OCI-LY1 (cell line): ENCODE measurements around the gene DDIT4L.
"Not testable (repeated sequence)": the region's sequence is repeated elsewhere in the genome, so short reads cannot be mapped to it uniquely, and the experiment has no call there.

Experiments used
- H2AFZ ChIP-seq: fragments of 200-600 bp; sonication (generic), shearing (Covaris generic); 2 replicates; pipeline ENCODE4 v1.6.0; 2014; ENCODE audit warnings: antibody characterized with exemption, mild to moderate bottlenecking, low read length
- H3F3A ChIP-seq: fragments of 200-600 bp; sonication (generic), shearing (Covaris generic); 2 replicates; pipeline ENCODE4 v1.6.0; 2014; ENCODE audit warnings: mild to moderate bottlenecking, antibody characterized with exemption, low read length, moderate library complexity; ENCODE audit not compliant: insufficient read depth
- H3K27ac ChIP-seq: fragments of 200-600 bp; sonication (generic); 2 replicates; pipeline ENCODE4 v1.5.1; 2014; ENCODE audit warnings: low read length, mixed run types, mild to moderate bottlenecking, low read depth; ENCODE audit not compliant: poor library complexity, severe bottlenecking
- H3K27me3 ChIP-seq: fragments of 200-600 bp; sonication (generic); 2 replicates; pipeline ENCODE4 v1.6.0; 2014; ENCODE audit warnings: antibody characterized with exemption, mild to moderate bottlenecking, low read length, moderate library complexity; ENCODE audit not compliant: insufficient read depth
- H3K36me3 ChIP-seq: fragments of 200-600 bp; sonication (generic); 2 replicates; pipeline ENCODE4 v1.6.1; 2014; ENCODE audit warnings: mild to moderate bottlenecking, antibody characterized with exemption, low read length, moderate library complexity, mixed read lengths; ENCODE audit not compliant: insufficient read depth
- H3K4me1 ChIP-seq: fragments of 200-600 bp; sonication (generic); 2 replicates; pipeline ENCODE4 v1.5.1; 2014; ENCODE audit warnings: mild to moderate bottlenecking, low read length, moderate library complexity; ENCODE audit not compliant: insufficient read depth, severe bottlenecking
- H3K4me2 ChIP-seq: fragments of 200-600 bp; sonication (generic), shearing (Covaris generic); 2 replicates; pipeline ENCODE4 v1.6.1; 2014; ENCODE audit warnings: low read length
- H3K4me3 ChIP-seq: fragments of 200-600 bp; sonication (generic); 2 replicates; pipeline ENCODE4 v1.5.1; 2014; ENCODE audit warnings: low read length, low read depth, mild to moderate bottlenecking, mixed read lengths; ENCODE audit not compliant: poor library complexity, severe bottlenecking
- H3K79me2 ChIP-seq: fragments of 200-600 bp; shearing (Covaris generic); 2 replicates; pipeline ENCODE4 v1.6.1; 2016; ENCODE audit warnings: mixed run types, low read length, mixed read lengths; ENCODE audit not compliant: insufficient read depth
- H3K9ac ChIP-seq: fragments of 200-600 bp; sonication (generic), shearing (Covaris generic); 2 replicates; pipeline ENCODE4 v1.6.1; 2014; ENCODE audit warnings: mild to moderate bottlenecking, low read length, mixed read lengths
- H3K9me2 ChIP-seq: fragments of 200-600 bp; sonication (generic), shearing (Covaris generic); 2 replicates; pipeline ENCODE4 v1.6.1; 2014; ENCODE audit warnings: low read depth, mild to moderate bottlenecking, low read length, mixed read lengths
- H3K9me3 ChIP-seq: fragments of 200-600 bp; shearing (Covaris generic); 2 replicates; pipeline ENCODE4 v1.6.1; 2014; ENCODE audit warnings: low read length, mixed read lengths
- H4K20me1 ChIP-seq: fragments of 200-600 bp; sonication (generic), shearing (Covaris generic); 2 replicates; pipeline ENCODE4 v1.6.0; 2016; ENCODE audit warnings: mild to moderate bottlenecking, low read length; ENCODE audit not compliant: insufficient read depth
- EZH2 ChIP-seq: fragments of 200-600 bp; sonication (generic), shearing (Covaris generic); IDR thresholded peaks from 2 replicates; pipeline ENCODE4 v1.8.0; 2017; ENCODE audit warnings: borderline replicate concordance, mixed run types, mild to moderate bottlenecking, antibody characterized with exemption, low read length, moderate library complexity, mixed read lengths
- TF ChIP-seq, protein P1 (sequence below): fragments of 200-600 bp; sonication (generic), shearing (Covaris generic); IDR thresholded peaks from 2 replicates; pipeline ENCODE4 v1.5.1; 2017; ENCODE audit warnings: mild to moderate bottlenecking, antibody characterized with exemption, low read length, moderate library complexity, mixed read lengths

DDIT4L gene

DNA sequence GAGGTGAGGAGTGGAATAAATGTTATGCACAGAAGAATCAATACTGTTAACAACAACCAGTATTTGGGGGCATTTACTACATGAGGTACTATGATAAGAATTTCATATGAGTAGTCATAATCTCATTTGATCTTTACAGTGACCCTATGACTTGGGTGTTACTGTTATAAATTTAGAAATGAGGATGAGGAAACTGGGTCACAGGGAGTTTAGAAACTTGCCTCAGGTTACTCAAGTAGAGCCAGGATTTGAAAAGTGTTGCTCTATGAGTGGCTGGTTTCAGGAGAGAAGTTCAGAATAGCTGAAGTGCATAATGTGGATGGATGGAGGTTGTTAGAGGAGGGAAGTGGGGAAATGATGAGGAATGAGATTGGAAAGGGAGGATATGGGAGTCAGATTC lies 16.6 kb upstream of the DDIT4L start:
- H3K9ac ChIP-seq, result no peak overlapping the region
- no peaks in the 10 kb centered on the region for H3K79me2 ChIP-seq
- no peak overlapping the region for H2AFZ ChIP-seq
- no peak overlapping the region for H3K27ac ChIP-seq
- H3F3A ChIP-seq, result no peaks in the 10 kb centered on the region
- H3K36me3 ChIP-seq, result no peaks in the 10 kb centered on the region
- H3K27me3 ChIP-seq, result no peaks in the 10 kb centered on the region
- no peak overlapping the region for H3K4me2 ChIP-seq
- H3K4me3 ChIP-seq, result no peak overlapping the region
- no peaks in the 10 kb centered on the region for H4K20me1 ChIP-seq
- H3K4me1 ChIP-seq, result no peaks in the 10 kb centered on the region
- TF ChIP-seq EZH2, result no peak
- TF ChIP-seq, protein P1, sequence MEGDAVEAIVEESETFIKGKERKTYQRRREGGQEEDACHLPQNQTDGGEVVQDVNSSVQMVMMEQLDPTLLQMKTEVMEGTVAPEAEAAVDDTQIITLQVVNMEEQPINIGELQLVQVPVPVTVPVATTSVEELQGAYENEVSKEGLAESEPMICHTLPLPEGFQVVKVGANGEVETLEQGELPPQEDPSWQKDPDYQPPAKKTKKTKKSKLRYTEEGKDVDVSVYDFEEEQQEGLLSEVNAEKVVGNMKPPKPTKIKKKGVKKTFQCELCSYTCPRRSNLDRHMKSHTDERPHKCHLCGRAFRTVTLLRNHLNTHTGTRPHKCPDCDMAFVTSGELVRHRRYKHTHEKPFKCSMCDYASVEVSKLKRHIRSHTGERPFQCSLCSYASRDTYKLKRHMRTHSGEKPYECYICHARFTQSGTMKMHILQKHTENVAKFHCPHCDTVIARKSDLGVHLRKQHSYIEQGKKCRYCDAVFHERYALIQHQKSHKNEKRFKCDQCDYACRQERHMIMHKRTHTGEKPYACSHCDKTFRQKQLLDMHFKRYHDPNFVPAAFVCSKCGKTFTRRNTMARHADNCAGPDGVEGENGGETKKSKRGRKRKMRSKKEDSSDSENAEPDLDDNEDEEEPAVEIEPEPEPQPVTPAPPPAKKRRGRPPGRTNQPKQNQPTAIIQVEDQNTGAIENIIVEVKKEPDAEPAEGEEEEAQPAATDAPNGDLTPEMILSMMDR, result no peak
- H3K9me2 ChIP-seq, result no peaks in the 10 kb centered on the region
- no peaks in the 10 kb centered on the region for H3K9me3 ChIP-seq

DNA sequence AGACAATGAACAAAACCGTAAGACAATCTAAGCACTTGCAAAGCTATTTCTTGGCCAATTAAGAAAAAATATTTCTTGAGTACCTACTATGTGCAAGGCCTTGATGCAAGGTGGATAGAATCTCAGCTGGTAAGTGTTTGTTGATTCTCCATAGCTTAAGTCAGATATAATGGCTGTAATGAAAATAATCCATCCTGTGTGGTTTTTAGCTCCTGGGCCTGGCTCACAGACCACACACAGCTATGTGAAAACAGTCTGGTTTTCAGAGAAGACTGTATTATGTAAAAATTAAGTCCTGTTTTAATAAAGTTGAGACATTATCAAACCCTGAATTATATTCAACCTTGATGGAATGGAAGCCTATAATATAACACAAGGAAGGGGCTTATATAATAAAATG lies 7.8 kb upstream of the DDIT4L start:
- no peak overlapping the region for H3K9ac ChIP-seq
- no peaks in the 10 kb centered on the region for H3F3A ChIP-seq
- H3K4me1 ChIP-seq, result no peaks in the 10 kb centered on the region
- H3K36me3 ChIP-seq, result no peaks in the 10 kb centered on the region
- no peak overlapping the region for H3K4me2 ChIP-seq
- no peaks in the 10 kb centered on the region for H4K20me1 ChIP-seq
- no peak overlapping the region for H3K27ac ChIP-seq
- no peak overlapping the region for H3K4me3 ChIP-seq
- H3K9me2 ChIP-seq, result no peaks in the 10 kb centered on the region
- H3K27me3 ChIP-seq, result no peaks in the 10 kb centered on the region
- no peak overlapping the region for H2AFZ ChIP-seq
- H3K79me2 ChIP-seq, result no peaks in the 10 kb centered on the region
- no peaks in the 10 kb centered on the region for H3K9me3 ChIP-seq
- TF ChIP-seq, protein P1, result no peak
- no peak for TF ChIP-seq EZH2

DNA sequence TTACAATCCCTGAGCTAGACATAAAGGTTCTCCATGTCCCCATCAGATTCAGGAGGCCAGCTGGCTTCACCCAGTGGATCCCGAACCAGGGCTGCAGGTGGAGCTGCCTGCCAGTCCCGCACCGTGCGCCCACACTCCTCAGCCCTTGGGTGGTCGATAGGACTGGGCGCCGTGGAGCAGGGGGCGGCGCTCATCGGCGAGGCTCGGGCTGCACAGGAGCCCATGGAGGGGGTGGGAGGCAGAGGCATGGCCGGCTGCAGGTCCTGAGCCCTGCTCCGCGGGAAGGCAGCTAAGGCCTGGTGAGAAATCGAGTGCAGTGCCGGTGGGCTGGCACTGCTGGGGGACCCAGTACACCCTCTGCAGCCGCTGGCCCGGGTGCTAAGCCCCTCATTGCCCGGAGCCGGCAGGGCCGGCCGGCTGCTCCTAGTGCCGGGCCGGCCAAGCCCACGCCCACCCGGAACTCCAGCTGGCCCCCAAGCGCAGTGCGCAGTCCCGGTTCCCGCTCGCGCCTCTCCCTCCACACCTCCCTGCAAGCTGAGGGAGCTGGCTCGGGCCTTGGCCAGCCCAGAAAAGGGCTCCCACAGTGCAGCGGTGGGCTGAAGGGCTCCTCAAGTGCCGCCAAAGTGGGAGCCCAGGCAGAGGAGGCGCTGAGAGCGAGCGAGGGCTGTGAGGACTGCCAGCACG lies 6.3 kb upstream of the DDIT4L start:
- H3K27ac ChIP-seq, H2AFZ ChIP-seq, H3K9ac ChIP-seq, H3K4me1 ChIP-seq, H3K79me2 ChIP-seq, H3K36me3 ChIP-seq, H3F3A ChIP-seq, H3K9me3 ChIP-seq, H3K27me3 ChIP-seq, H3K4me3 ChIP-seq, H3K4me2 ChIP-seq, H4K20me1 ChIP-seq, H3K9me2 ChIP-seq: not testable (repeated sequence)
